ENCODE data around the gene USP13. TPM values are rescaled to one million over a fixed set of nuclear protein-coding genes. Genes with fewer than 3 reads are reported as not detected.

USP13 gene
- total and polyA plus RNA-seq, 2 donors (not counting 1 experiment from before 2014, with no cell fraction given) = 1.9 to 13.2 TPM

DNA sequence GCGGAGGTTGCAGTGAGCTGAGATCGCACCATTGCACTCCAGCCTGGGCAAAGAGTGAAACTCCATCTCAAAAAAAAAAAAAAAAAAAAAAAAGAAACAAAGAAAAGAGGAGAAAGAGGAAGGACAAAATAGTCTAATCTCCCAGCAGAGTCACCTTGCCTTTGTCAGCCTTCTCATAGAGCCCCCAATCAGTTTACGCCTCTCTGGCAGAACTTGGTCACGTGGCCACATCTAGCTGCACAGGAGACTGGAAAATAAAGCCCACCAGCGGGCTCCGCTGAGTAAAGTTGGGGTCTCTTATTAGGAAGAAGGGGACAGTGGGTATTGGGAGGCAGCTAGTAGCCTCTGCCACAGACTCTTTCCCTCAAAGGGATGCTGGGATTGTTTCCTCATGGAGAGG, 41.9 kb downstream of the USP13 start:
- Histone ChIP-seq H3K4me3 (ENCODE audit: control extremely low read depth in 1 of 5, extremely low read depth in 1 of 5, insufficient read depth in 1 of 5, low read depth in 2 of 5, low read length in 4 of 5) (no peak overlapping the region), H3K36me3 (replicated peaks in 1 of 2; ENCODE audit: control extremely low read depth in 1 of 2, control insufficient read depth in 1 of 2, extremely low read depth in 1 of 2, insufficient read depth in 2 of 2, low read length in 1 of 2) (peaks cover 0 to 2% of the 10 kb centered on the region in 2 experiments), H3K4me2 (replicated peaks; ENCODE audit: low read depth, low read length, poor library complexity, severe bottlenecking) (no peak overlapping the region), H3K4me1 (ENCODE audit: control insufficient read depth in 2 of 2, insufficient read depth in 2 of 2, low read length in 2 of 2) (peaks cover 3 to 8% of the 10 kb centered on the region in 2 donors), H3K9me3 (ENCODE audit: control extremely low read depth in 1 of 3, control insufficient read depth in 2 of 3, insufficient read depth in 1 of 3, low read length in 2 of 3) (no peaks in the 10 kb centered on the region), H4K20me1 (ENCODE audit: control insufficient read depth, insufficient read depth, low read length, poor library complexity, severe bottlenecking) (no peaks in the 10 kb centered on the region), H3K27ac (ENCODE audit: low read length in 2 of 2) (no peak overlapping the region), H3K9ac (ENCODE audit: low read length) (no peak overlapping the region), H2AFZ (ENCODE audit: insufficient read depth, low read depth, low read length, poor library complexity, severe bottlenecking) (no peak overlapping the region), H3K27me3 (replicated peaks in 1 of 4; ENCODE audit: control extremely low read depth in 1 of 4, control insufficient read depth in 3 of 4, insufficient read depth in 4 of 4, low read length in 3 of 4) (no peaks in the 10 kb centered on the region), H3K79me2 (ENCODE audit: control insufficient read depth, insufficient read depth, low read length) (no peaks in the 10 kb centered on the region)
- 100% methylated on average over 2 of the region's 6 CpGs for WGBS (ENCODE audit: insufficient coverage)
- DNase-seq (no peak), ATAC-seq (ENCODE audit: low read depth) (no peak)
- CTCF ChIA-PET = interaction anchor here (0.8 kb wide), 1 partner anchor 1591 kb away, joined by 5 read pairs; no protein-coding TSS in a partner anchor
- POLR2A ChIA-PET = no interaction called here
- Mint-ChIP-seq H3K27me3 (no peaks in the 10 kb centered on the region), H3K9me3 (ENCODE audit: insufficient read depth) (no peaks in the 10 kb centered on the region), H3K4me1 (peaks cover 14% of the 10 kb centered on the region), H3K4me3 (no peak overlapping the region), H3K27ac (no peak overlapping the region)
- no peak for TF ChIP-seq EZH2 (IDR thresholded peaks at IDR 0.05; ENCODE audit: borderline replicate concordance, insufficient read depth, low read depth, low read length, poor library complexity, severe bottlenecking)
- TF ChIP-seq, protein P1, sequence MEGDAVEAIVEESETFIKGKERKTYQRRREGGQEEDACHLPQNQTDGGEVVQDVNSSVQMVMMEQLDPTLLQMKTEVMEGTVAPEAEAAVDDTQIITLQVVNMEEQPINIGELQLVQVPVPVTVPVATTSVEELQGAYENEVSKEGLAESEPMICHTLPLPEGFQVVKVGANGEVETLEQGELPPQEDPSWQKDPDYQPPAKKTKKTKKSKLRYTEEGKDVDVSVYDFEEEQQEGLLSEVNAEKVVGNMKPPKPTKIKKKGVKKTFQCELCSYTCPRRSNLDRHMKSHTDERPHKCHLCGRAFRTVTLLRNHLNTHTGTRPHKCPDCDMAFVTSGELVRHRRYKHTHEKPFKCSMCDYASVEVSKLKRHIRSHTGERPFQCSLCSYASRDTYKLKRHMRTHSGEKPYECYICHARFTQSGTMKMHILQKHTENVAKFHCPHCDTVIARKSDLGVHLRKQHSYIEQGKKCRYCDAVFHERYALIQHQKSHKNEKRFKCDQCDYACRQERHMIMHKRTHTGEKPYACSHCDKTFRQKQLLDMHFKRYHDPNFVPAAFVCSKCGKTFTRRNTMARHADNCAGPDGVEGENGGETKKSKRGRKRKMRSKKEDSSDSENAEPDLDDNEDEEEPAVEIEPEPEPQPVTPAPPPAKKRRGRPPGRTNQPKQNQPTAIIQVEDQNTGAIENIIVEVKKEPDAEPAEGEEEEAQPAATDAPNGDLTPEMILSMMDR (IDR thresholded peaks at IDR 0.05) = no peak
- intact Hi-C loops (cut with micrococcal nuclease) = no loop called here

DNA sequence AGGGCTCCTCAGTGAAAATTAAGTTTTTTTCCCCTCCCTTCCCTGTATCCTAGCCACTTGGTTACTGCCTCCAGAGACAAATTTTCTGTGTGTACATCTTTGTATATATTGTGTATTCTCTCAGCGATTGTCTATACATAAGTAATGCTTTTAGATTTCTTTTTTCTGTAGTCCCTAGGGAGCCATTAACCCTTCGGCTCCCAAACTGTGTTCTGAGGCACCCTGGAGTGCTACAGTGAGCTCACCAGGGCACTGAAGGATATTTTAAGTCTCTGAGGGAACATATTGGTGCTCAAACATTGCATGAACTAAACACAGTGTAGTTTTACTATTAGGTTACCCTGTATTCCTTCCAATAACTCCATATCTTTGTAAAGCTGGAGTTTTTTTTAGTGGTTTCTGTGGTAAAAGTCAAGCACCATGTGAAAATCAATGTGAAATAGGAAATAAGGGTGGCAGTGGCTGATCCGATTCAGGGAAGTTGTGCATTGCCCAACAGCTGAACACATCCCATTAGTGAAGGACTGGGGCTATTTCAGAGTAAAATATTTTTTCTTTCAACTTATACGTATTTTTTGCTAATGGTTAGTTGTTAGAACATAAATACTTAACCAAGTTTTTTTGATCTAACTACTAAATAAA, 43.0 kb downstream of the USP13 start:
- no peak overlapping the region for H3K27ac ChIP-seq (ENCODE audit: low read length in 2 of 2)
- H3K79me2 ChIP-seq (ENCODE audit: control insufficient read depth, insufficient read depth, low read length) = no peaks in the 10 kb centered on the region
- ATAC-seq (ENCODE audit: low read depth) = no peak
- no peaks in the 10 kb centered on the region for H4K20me1 ChIP-seq (ENCODE audit: control insufficient read depth, insufficient read depth, low read length, poor library complexity, severe bottlenecking)
- no peak overlapping the region for H3K4me3 ChIP-seq (ENCODE audit: control extremely low read depth in 1 of 5, extremely low read depth in 1 of 5, insufficient read depth in 1 of 5, low read depth in 2 of 5, low read length in 4 of 5)
- no peak overlapping the region for H2AFZ ChIP-seq (ENCODE audit: insufficient read depth, low read depth, low read length, poor library complexity, severe bottlenecking)
- H3K4me1 ChIP-seq (ENCODE audit: control insufficient read depth in 2 of 2, insufficient read depth in 2 of 2, low read length in 2 of 2) = peaks cover 3 to 8% of the 10 kb centered on the region in 2 donors
- no peaks in the 10 kb centered on the region for H3K27me3 ChIP-seq (replicated peaks in 1 of 4; ENCODE audit: control extremely low read depth in 1 of 4, control insufficient read depth in 3 of 4, insufficient read depth in 4 of 4, low read length in 3 of 4)
- Mint-ChIP-seq H3K4me1 (peaks cover 14% of the 10 kb centered on the region), H3K4me3 (no peak overlapping the region), H3K27ac (no peak overlapping the region), H3K9me3 (ENCODE audit: insufficient read depth) (no peaks in the 10 kb centered on the region), H3K27me3 (no peaks in the 10 kb centered on the region)
- ChIA-PET POLR2A (no interaction called here), CTCF (no interaction called here)
- TF ChIP-seq EZH2 (IDR thresholded peaks at IDR 0.05; ENCODE audit: borderline replicate concordance, insufficient read depth, low read depth, low read length, poor library complexity, severe bottlenecking) = no peak
- TF ChIP-seq, protein P1 (IDR thresholded peaks at IDR 0.05) = no peak
- WGBS (ENCODE audit: insufficient coverage) = no CpG with 5 or more reads among the region's 4 CpGs
- H3K9me3 ChIP-seq (ENCODE audit: control extremely low read depth in 1 of 3, control insufficient read depth in 2 of 3, insufficient read depth in 1 of 3, low read length in 2 of 3) = no peaks in the 10 kb centered on the region
- H3K4me2 ChIP-seq (replicated peaks; ENCODE audit: low read depth, low read length, poor library complexity, severe bottlenecking) = no peak overlapping the region
- H3K9ac ChIP-seq (ENCODE audit: low read length) = no peak overlapping the region
- intact Hi-C loops (cut with micrococcal nuclease) = no loop called here
- H3K36me3 ChIP-seq (replicated peaks in 1 of 2; ENCODE audit: control extremely low read depth in 1 of 2, control insufficient read depth in 1 of 2, extremely low read depth in 1 of 2, insufficient read depth in 2 of 2, low read length in 1 of 2) = no peaks in the 10 kb centered on the region
- DNase-seq = no peak
